Muscle of back (tissue), 13 donors: Measurements from ENCODE around the gene CFP. TPM values are rescaled to one million over a fixed set of nuclear protein-coding genes. Genes with fewer than 3 reads are reported as not detected.
"Not testable (repeated sequence)": the region's sequence is repeated elsewhere in the genome, so short reads cannot be mapped to it uniquely, and the experiment has no call there.

Source experiments
- DNase-seq, 3 donors: peaks; one replicate each; pipeline versions ENCODE4 v3.0.0 to v3.0.0-alpha.2; 2013
- long read RNA-seq, 9 donors: transcript quantifications; one replicate each; lab custom pipeline, GENCODE V29; 2026
- polyA plus RNA-seq, 10 donors: library from polyadenylated mRNA; unstranded; fragments of 120-200 nt; gene quantifications; one replicate each; pipeline ENCODE4 v1.2.1, GENCODE V29; 2013; ENCODE audit not compliant: insufficient read length in 10 of 10

CFP gene
- 1 to 10 TPM; 1.2 to 3.9 (median 2.6) TPM for polyA plus RNA-seq
- long read RNA-seq, donor 1: 0 reads
- long read RNA-seq, donor 2, partial matches to known transcripts: 0 of 2 reads
- long read RNA-seq, donor 2, other reads (novel, unspliced or antisense): 0 of 2 reads
- long read RNA-seq, donor 3: 0 reads
- long read RNA-seq, donor 4, partial matches to known transcripts: 0 of 1 reads
- long read RNA-seq, donor 4, other reads (novel, unspliced or antisense): 0 of 1 reads
- long read RNA-seq, donor 5: 0 reads
- long read RNA-seq, donor 6: 0 reads
- long read RNA-seq, donor 7, partial matches to known transcripts: 0 of 2 reads
- long read RNA-seq, donor 7, other reads (novel, unspliced or antisense): 0 of 2 reads
- long read RNA-seq, donor 8: 0 reads
- long read RNA-seq, donor 9: 0 reads

DNA sequence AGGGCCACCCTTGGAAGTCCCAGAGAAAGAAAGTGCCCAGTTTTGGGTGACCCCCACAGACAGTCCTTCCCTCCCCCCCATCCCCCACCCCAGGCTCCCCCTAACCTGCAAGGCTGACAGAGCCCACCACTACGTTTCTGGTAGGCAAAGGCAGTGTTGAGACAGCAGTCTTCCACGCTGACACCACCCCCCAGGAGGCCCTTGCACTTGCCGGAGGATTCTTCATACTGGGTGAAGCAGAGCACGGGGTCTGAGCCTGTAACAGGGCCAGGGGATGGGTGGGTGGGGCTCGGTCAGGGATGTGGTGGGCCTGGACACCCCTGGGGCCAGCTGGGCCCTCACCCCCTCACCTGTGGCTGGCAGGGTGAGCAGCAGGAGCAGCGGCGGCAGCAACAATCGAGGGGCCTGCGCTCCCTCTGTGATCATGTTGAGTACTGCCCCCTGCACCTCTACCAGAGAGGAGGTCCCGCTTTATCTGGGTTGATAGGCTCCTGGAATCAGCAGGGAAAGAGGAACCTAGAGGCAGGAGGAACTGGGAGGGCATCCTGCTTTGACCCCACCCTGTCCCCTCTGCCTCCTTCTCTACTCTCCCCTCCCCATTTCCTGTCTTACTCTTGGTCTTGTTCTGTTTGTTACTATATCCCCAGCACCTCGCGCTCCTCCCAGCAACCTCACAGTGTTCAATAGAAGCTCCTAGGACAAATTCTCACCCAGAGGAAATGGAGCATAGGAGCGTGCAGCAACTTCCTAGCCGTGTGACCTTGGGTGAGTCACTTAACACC lies at the start of gene CFP:
Gene CFP, minus strand, starts transcription at position 512 of the 782 bp plus-strand sequence. Its CDS starts 86 bp downstream, at position 426.
- DNase-seq: no peak

- DNase-seq: not testable (repeated sequence)
Measured at GRCh38 chrX:47675959-47676859, 46.5 kb upstream of the CFP start.

GRCh38 chrX:47674776-47675175 lies 45.0 kb upstream of the CFP start:
- no peak for DNase-seq

- DNase-seq: not testable (repeated sequence)
Measured at GRCh38 chrX:47665797-47666196, 36.1 kb upstream of the CFP start.

DNA sequence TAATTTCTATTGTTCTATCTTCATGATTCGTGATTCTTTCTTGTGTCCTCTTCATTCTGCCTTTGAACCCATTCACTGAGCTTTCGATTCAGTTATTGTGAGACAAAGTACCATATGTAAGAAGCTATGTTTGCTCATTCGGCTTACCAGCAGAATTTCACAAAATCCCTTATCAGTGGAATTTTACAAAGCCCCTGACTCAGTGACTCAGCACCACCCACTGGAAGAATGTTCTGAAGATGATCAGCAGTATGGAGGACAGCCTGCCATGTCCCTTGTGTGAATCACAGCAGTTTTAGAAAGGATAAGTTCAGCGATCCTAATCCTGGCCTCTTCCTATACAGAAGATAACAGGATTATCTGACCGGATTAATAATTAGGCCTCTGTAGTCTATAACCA lies 35.0 kb upstream of the CFP start:
- no peak for DNase-seq

GRCh38 chrX:47662144-47662657 lies 32.5 kb upstream of the CFP start:
- DNase-seq: peak in 1 of 3 donors; percentile 87

GRCh38 chrX:47661539-47661938 lies 31.8 kb upstream of the CFP start:
- no peak for DNase-seq

GRCh38 chrX:47659421-47659726 lies 29.6 kb upstream of the CFP start:
- no peak for DNase-seq

GRCh38 chrX:47658684-47659420 lies 29.1 kb upstream of the CFP start, which contains the start of gene UXT:
TSS of gene UXT (minus strand) at chrX:47659180. CDS start at chrX:47658927, 253 bp downstream.
- DNase-seq: peak; percentile 88 to 95 (median 92)

- DNase-seq: no peak
Measured at GRCh38 chrX:47658301-47658683, 28.6 kb upstream of the CFP start.

- DNase-seq: no peak
Measured at GRCh38 chrX:47651043-47651905, 21.5 kb upstream of the CFP start.

GRCh38 chrX:47650164-47651042 lies 20.7 kb upstream of the CFP start, which contains the start of gene ELK1:
TSS of gene ELK1 (minus strand) at chrX:47650563. CDS start at chrX:47641441, 9,122 bp downstream.
- DNase-seq: peak; percentile 95 to 98 (median 98)

- no peak for DNase-seq
Measured at GRCh38 chrX:47649781-47650163, 20.0 kb upstream of the CFP start.

DNA sequence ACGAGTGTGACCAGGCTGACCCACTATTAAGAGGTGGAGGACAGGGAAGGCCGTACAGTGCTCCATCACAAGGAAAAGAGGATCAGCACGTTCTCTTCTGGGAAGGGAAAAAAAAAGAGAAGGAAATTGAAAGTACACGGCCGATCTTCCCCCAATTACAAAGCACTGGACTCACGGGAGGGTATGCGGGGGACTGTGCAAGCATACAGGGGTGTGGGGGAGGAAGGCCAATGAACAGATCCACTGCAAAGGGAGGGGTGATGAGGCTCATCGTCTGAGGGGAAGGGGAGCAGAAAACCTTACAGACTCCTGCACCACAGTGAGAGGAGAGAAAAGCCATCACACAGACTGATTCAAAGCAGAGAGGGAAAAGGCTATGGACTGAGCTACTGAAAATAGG lies 19.5 kb upstream of the CFP start:
- DNase-seq: no peak

- no peak for DNase-seq
Measured at GRCh38 chrX:47648376-47648775, 18.6 kb upstream of the CFP start.

- no peak for DNase-seq
Measured at GRCh38 chrX:47646636-47647035, 16.9 kb upstream of the CFP start.

DNA sequence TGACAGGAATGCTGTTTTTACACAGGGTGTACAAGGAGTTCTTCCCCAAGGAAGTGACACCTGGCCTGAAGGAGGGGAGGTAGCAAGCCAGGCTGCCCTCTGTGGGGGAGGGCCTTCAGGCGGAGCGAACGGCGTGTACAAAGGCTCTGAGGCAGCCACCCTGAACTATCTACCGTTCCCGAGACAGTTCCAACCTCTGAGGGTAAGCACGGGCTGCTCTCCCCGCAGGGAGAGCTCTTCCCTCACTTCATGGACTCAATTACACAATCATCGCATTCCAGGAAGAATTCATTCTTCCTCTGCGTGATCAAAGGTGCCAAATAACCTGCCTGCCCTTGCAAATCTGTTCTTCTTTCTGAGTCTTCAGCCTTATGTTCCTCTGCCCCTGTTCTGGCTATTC lies 15.8 kb upstream of the CFP start:
- no peak for DNase-seq

DNA sequence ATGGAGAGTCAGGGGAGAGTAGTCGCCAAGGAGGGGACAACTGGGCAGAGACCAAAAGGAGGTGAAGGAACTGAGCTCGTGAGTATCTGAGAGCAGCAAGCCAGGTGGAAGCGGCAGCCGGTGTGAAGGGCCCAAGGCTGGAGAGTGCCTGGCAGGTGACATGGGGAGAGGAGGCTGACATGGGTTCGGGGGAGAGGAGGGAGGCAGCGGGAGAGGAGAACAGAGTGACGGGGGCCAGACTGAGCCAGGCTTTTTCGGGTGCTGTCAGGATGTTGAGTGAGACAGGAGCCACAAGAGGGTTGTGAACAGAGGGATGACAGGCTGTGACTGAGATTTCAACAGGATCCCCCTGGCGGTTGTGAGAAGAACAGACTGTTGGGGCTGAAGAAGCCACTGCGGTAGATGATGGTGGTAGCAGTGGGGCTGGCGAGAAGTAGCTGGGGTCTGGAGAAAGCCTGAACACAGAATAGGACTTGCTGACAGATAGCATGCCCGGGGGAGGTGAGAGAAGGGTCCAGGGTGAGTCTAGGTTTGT lies 14.9 kb upstream of the CFP start:
- peak in 1 of 3 donors; percentile 20 for DNase-seq

DNA sequence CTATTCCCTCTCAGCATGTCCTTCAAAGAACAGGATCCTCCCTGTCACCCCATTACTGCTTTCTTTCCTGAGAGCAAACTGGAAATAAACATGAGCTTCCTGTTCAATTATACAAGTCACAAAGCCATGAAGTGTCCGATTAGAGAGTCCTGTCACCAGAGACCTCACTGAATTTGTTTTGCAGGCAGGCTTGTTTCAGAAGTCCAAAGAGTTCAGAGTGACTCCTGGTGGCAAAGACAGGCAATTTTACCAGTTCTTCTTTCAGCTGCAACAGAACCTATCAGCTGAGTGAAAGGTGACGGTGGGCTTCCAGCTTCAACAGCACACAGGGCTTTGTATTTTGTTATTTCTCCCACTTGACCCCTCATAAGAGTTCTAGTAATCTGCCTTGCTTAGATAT lies 14.2 kb upstream of the CFP start:
- DNase-seq: peak in 1 of 3 donors; percentile 37
